Naive B cell (primary cell): Measurements from ENCODE around the gene RRAS. TPM values are rescaled to one million over a fixed set of nuclear protein-coding genes. Genes with fewer than 3 reads are reported as not detected.

ENCODE experiments used
- ATAC-seq, 2 donors: fragments of 150-1000 bp; cut with Tn5 transposase; 2 replicates each; pipeline ENCODE4 v1.10.0; 2021; ENCODE audit warnings: low read depth in 2 of 2, mild to moderate bottlenecking in 2 of 2, moderate library complexity in 2 of 2
- DNase-seq: peaks from one replicate; pipeline ENCODE4 v3.0.0; 2022
- H3K27ac Mint-ChIP-seq, 6 donors: one replicate each; pipeline ENCODE4 v1.8.0; 2020 to 2022; ENCODE audit warnings: mild to moderate bottlenecking in 6 of 6, mixed read lengths in 6 of 6, moderate library complexity in 5 of 6, inconsistent platforms in 2 of 6
- H3K27me3 Mint-ChIP-seq, 3 donors: one replicate each; pipeline ENCODE4 v1.8.0; 2021 to 2022; ENCODE audit warnings: mixed read lengths in 3 of 3, mild to moderate bottlenecking in 1 of 3
- H3K36me3 Mint-ChIP-seq, 2 donors: one replicate each; pipeline ENCODE4 v1.8.0; 2020 to 2022; ENCODE audit warnings: mixed read lengths in 2 of 2, inconsistent platforms in 1 of 2, mild to moderate bottlenecking in 1 of 2
- H3K4me1 Mint-ChIP-seq, 3 donors: one replicate each; pipeline ENCODE4 v1.8.0; 2020 to 2022; ENCODE audit warnings: mixed read lengths in 3 of 3, inconsistent platforms in 1 of 3, mild to moderate bottlenecking in 1 of 3, moderate library complexity in 1 of 3
- H3K4me3 Mint-ChIP-seq, 8 donors: one replicate each; pipeline ENCODE4 v1.8.0; 2020 to 2022; ENCODE audit warnings: mild to moderate bottlenecking in 8 of 8, mixed read lengths in 8 of 8, moderate library complexity in 8 of 8, inconsistent platforms in 2 of 8
- H3K9me3 Mint-ChIP-seq, 7 donors: one replicate each; pipeline ENCODE4 v1.8.0; 2020 to 2022; ENCODE audit warnings: mixed read lengths in 7 of 7, mild to moderate bottlenecking in 5 of 7, inconsistent platforms in 2 of 7, moderate library complexity in 1 of 7
- polyA plus RNA-seq, 6 donors: library from polyadenylated mRNA; unstranded; fragments of 300-500 nt; fragmentation: Illumina TruSeq; gene quantifications; one replicate each; pipeline ENCODE4 v1.2.3, GENCODE V29; 2021; ENCODE audit warnings: low read depth in 6 of 6

RRAS gene
- polyA plus RNA-seq, 6 donors from 2014 or later: 16.6 to 24.9 (median 19.9) TPM

GRCh38 chr19:49597703-49597974 lies 42.3 kb downstream of the RRAS start:
- Mint-ChIP-seq H3K9me3 (no peaks in the 10 kb centered on the region), H3K27me3 (no peaks in the 10 kb centered on the region), H3K27ac (no peak overlapping the region), H3K4me1 (peaks cover 26 to 33% (median 30%) of the 10 kb centered on the region in 3 donors), H3K36me3 (peaks cover 0 to 31% of the 10 kb centered on the region in 2 donors), H3K4me3 (no peak overlapping the region)
- ATAC-seq (no peak), DNase-seq (no peak)

- H3K4me3 Mint-ChIP-seq: no peak overlapping the region
- H3K4me1 Mint-ChIP-seq: peaks cover 31 to 38% (median 34%) of the 10 kb centered on the region in 3 donors
- ATAC-seq (no peak), DNase-seq (no peak)
- H3K36me3 Mint-ChIP-seq: peaks cover 0 to 31% of the 10 kb centered on the region in 2 donors
- H3K9me3 Mint-ChIP-seq: no peaks in the 10 kb centered on the region
- no peaks in the 10 kb centered on the region for H3K27me3 Mint-ChIP-seq
- no peak overlapping the region for H3K27ac Mint-ChIP-seq
Observed at GRCh38 chr19:49596954-49597702, 42.8 kb downstream of the RRAS start.

- ATAC-seq: no peak
- no peak overlapping the region for H3K27ac Mint-ChIP-seq
- peaks cover 0 to 31% of the 10 kb centered on the region in 2 donors for H3K36me3 Mint-ChIP-seq
- H3K4me3 Mint-ChIP-seq: no peak overlapping the region
- no peaks in the 10 kb centered on the region for H3K27me3 Mint-ChIP-seq
- H3K9me3 Mint-ChIP-seq: no peaks in the 10 kb centered on the region
- H3K4me1 Mint-ChIP-seq: peaks cover 32 to 38% (median 34%) of the 10 kb centered on the region in 3 donors
- DNase-seq: no peak
Observed at GRCh38 chr19:49596407-49596806, 43.5 kb downstream of the RRAS start.

- Mint-ChIP-seq H3K27ac (no peak overlapping the region), H3K36me3 (peaks cover 0 to 27% of the 10 kb centered on the region in 2 donors), H3K4me3 (no peak overlapping the region), H3K27me3 (no peaks in the 10 kb centered on the region), H3K4me1 (peaks cover 31 to 35% (median 31%) of the 10 kb centered on the region in 3 donors), H3K9me3 (no peaks in the 10 kb centered on the region)
- ATAC-seq (no peak), DNase-seq (no peak)
Observed at GRCh38 chr19:49595819-49596404, 44.0 kb downstream of the RRAS start.

GRCh38 chr19:49594993-49595818 lies 44.7 kb downstream of the RRAS start:
- no peak overlapping the region for H3K27ac Mint-ChIP-seq
- H3K27me3 Mint-ChIP-seq: no peaks in the 10 kb centered on the region
- peak overlapping the region in 2 of 8 donors; percentile 80 to 84 for H3K4me3 Mint-ChIP-seq
- H3K4me1 Mint-ChIP-seq: peaks cover 28 to 32% (median 30%) of the 10 kb centered on the region in 3 donors
- no peak for ATAC-seq
- H3K9me3 Mint-ChIP-seq: no peaks in the 10 kb centered on the region
- DNase-seq: no peak
- H3K36me3 Mint-ChIP-seq: peaks cover 0 to 20% of the 10 kb centered on the region in 2 donors

- ATAC-seq (no peak), DNase-seq (no peak)
- Mint-ChIP-seq H3K4me3 (peak overlapping the region in 7 of 8 donors; percentile 39 to 93 (median 80)), H3K27me3 (no peaks in the 10 kb centered on the region), H3K36me3 (peaks cover 0 to 15% of the 10 kb centered on the region in 2 donors), H3K4me1 (peaks cover 26 to 38% (median 36%) of the 10 kb centered on the region in 3 donors), H3K9me3 (no peaks in the 10 kb centered on the region), H3K27ac (peak overlapping the region; percentile 76 to 93 (median 84))
Observed at GRCh38 chr19:49594157-49594992, 45.6 kb downstream of the RRAS start.

- Mint-ChIP-seq H3K27me3 (no peaks in the 10 kb centered on the region), H3K27ac (peak overlapping the region; percentile 84 to 96 (median 85)), H3K9me3 (no peaks in the 10 kb centered on the region), H3K36me3 (peaks cover 0 to 15% of the 10 kb centered on the region in 2 donors), H3K4me3 (peak overlapping the region; percentile 80 to 98 (median 91)), H3K4me1 (peaks cover 26 to 39% (median 38%) of the 10 kb centered on the region in 3 donors)
- ATAC-seq (peak; percentile 43 to 49), DNase-seq (peak; percentile 85)
Observed at GRCh38 chr19:49593233-49594113, 46.5 kb downstream of the RRAS start.

GRCh38 chr19:49592486-49593232 lies 47.3 kb downstream of the RRAS start:
- Mint-ChIP-seq H3K4me3 (peak overlapping the region; percentile 80 to 98 (median 91)), H3K36me3 (peaks cover 0 to 15% of the 10 kb centered on the region in 2 donors), H3K9me3 (no peaks in the 10 kb centered on the region), H3K4me1 (peaks cover 26 to 39% (median 38%) of the 10 kb centered on the region in 3 donors), H3K27me3 (no peaks in the 10 kb centered on the region), H3K27ac (peak overlapping the region; percentile 83 to 96 (median 85))
- ATAC-seq: no peak
- peak; percentile 10 for DNase-seq

- Mint-ChIP-seq H3K27me3 (no peaks in the 10 kb centered on the region), H3K4me1 (peaks cover 26 to 39% (median 38%) of the 10 kb centered on the region in 3 donors), H3K36me3 (peaks cover 0 to 15% of the 10 kb centered on the region in 2 donors), H3K9me3 (no peaks in the 10 kb centered on the region), H3K4me3 (peak overlapping the region; percentile 80 to 98 (median 92)), H3K27ac (peak overlapping the region in 5 of 6 donors; percentile 83 to 96 (median 85))
- ATAC-seq (no peak), DNase-seq (peak; percentile 36)
Observed at GRCh38 chr19:49591731-49592485, 48.0 kb downstream of the RRAS start.

GRCh38 chr19:49590971-49591730 lies 48.8 kb downstream of the RRAS start, which contains the start of gene PRR12:
Gene PRR12 (plus strand): TSS chr19:49591182. CDS start chr19:49591655, 473 bp downstream.
- Mint-ChIP-seq H3K4me1 (peaks cover 26 to 39% (median 38%) of the 10 kb centered on the region in 3 donors), H3K4me3 (peak within 1 kb of the TSS; percentile 80 to 98 (median 94)), H3K27me3 (no peaks in the 10 kb centered on the region), H3K27ac (peak within 1 kb of the TSS; percentile 85 to 98 (median 97)), H3K9me3 (no peaks in the 10 kb centered on the region), H3K36me3 (peaks cover 0 to 15% of the 10 kb centered on the region in 2 donors)
- DNase-seq: peak; percentile 74
- peak; percentile 25 to 28 for ATAC-seq
